Ovary (tissue), 3 donors: ENCODE measurements around the gene WDR6.

Experiments
- EP300 ChIP-seq: sonication (generic); formaldehyde crosslinking; IDR thresholded peaks from one replicate; pipeline ENCODE4 v1.6.1; 2017; ENCODE audit warnings: antibody characterized with exemption
- TF ChIP-seq, protein P1 (sequence below), 3 donors: fragments of 450-650 bp in 2 of 3; fragments of 200-600 bp in 1 of 3; IDR thresholded peaks; one replicate each; pipeline versions ENCODE4 v1.5.1 to v1.8.0; 2016 to 2022; ENCODE audit warnings: antibody characterized with exemption in 3 of 3, mild to moderate bottlenecking in 1 of 3
- donor health status: DM: no; HTN: no; CAD: no.

- TF ChIP-seq EP300, result no peak
- TF ChIP-seq, protein P1, sequence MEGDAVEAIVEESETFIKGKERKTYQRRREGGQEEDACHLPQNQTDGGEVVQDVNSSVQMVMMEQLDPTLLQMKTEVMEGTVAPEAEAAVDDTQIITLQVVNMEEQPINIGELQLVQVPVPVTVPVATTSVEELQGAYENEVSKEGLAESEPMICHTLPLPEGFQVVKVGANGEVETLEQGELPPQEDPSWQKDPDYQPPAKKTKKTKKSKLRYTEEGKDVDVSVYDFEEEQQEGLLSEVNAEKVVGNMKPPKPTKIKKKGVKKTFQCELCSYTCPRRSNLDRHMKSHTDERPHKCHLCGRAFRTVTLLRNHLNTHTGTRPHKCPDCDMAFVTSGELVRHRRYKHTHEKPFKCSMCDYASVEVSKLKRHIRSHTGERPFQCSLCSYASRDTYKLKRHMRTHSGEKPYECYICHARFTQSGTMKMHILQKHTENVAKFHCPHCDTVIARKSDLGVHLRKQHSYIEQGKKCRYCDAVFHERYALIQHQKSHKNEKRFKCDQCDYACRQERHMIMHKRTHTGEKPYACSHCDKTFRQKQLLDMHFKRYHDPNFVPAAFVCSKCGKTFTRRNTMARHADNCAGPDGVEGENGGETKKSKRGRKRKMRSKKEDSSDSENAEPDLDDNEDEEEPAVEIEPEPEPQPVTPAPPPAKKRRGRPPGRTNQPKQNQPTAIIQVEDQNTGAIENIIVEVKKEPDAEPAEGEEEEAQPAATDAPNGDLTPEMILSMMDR (IDR thresholded peaks at IDR 0.05), result no peak
Measured at GRCh38 chr3:49019941-49020329, 12.7 kb downstream of the WDR6 start.
